GM21529 (cell line): ENCODE measurements around the gene CEP63.

Experiments used
- ATAC-seq: cut with Tn5 transposase; IDR thresholded peaks from one replicate; pipeline ENCODE4 v1.9.1; 2021; ENCODE audit not compliant: unreplicated experiment

The CEP63 gene

GRCh38 chr3:134623615-134624245 lies 137.9 kb downstream of the CEP63 start:
- ATAC-seq, result no peak
